ENCODE data around the gene TMEM150B. TPM values are rescaled to one million over a fixed set of nuclear protein-coding genes. Genes with fewer than 3 reads are reported as not detected.

TMEM150B gene
- total RNA-seq, 1 donor from 2014 or later = 0.47 TPM

GRCh38 chr19:55276720-55277430, 48.3 kb downstream of the TMEM150B start:
- DNase-seq = no peak

- DNase-seq = no peak
Measured at GRCh38 chr19:55275851-55276719, 49.1 kb downstream of the TMEM150B start.

- DNase-seq = no peak
Measured at GRCh38 chr19:55273978-55274707, 51.0 kb downstream of the TMEM150B start.

- DNase-seq = no peak
Measured at GRCh38 chr19:55272142-55272541, 53.0 kb downstream of the TMEM150B start.

GRCh38 chr19:55270172-55270942, 54.8 kb downstream of the TMEM150B start:
- no peak for DNase-seq

GRCh38 chr19:55269299-55269698, 55.8 kb downstream of the TMEM150B start:
- no peak for DNase-seq

- DNase-seq = no peak
Measured at GRCh38 chr19:55266840-55267239, 58.3 kb downstream of the TMEM150B start.

GRCh38 chr19:55266404-55266803, 58.7 kb downstream of the TMEM150B start:
- no peak for DNase-seq

- DNase-seq = no peak
Measured at GRCh38 chr19:55265723-55266386, 59.3 kb downstream of the TMEM150B start.

- DNase-seq = no peak
Measured at GRCh38 chr19:55265173-55265572, 60.0 kb downstream of the TMEM150B start.

GRCh38 chr19:55264531-55264930, 60.6 kb downstream of the TMEM150B start:
- DNase-seq = no peak

Other genes with a start within 250 kb of the TMEM150B start
- 0.62 TPM for gene EPS8L1, start 249.5 kb downstream of the TMEM150B start, total RNA-seq
- gene PPP1R12C, start 207.7 kb downstream of the TMEM150B start, total RNA-seq = 20.7 TPM
- gene TNNT1, start 176.1 kb downstream of the TMEM150B start, total RNA-seq = not detected
- not detected for gene TNNI3, start 167.6 kb downstream of the TMEM150B start, total RNA-seq
- gene DNAAF3, start 158.7 kb downstream of the TMEM150B start, total RNA-seq = 0.31 TPM
- gene SYT5, start 145.1 kb downstream of the TMEM150B start, total RNA-seq = 36.8 TPM
- 0.47 TPM for gene PTPRH, start 115.8 kb downstream of the TMEM150B start, total RNA-seq
- gene TMEM86B, start 96.6 kb downstream of the TMEM150B start, total RNA-seq = 0.78 TPM
- 11.4 TPM for gene PPP6R1, start 66.3 kb downstream of the TMEM150B start, total RNA-seq
- 23.4 TPM for gene HSPBP1, start 45.2 kb downstream of the TMEM150B start, total RNA-seq
- gene BRSK1, start 41.3 kb downstream of the TMEM150B start, total RNA-seq = 67.1 TPM
- 6.9 TPM for gene KMT5C, start 14.5 kb upstream of the TMEM150B start, total RNA-seq
- gene COX6B2, start 29.4 kb upstream of the TMEM150B start, total RNA-seq = not detected
- not detected for gene GARIN5B, start 37.9 kb upstream of the TMEM150B start, total RNA-seq
- gene IL11, start 45.1 kb upstream of the TMEM150B start, total RNA-seq = 0.16 TPM
- gene TMEM190, start 51.5 kb upstream of the TMEM150B start, total RNA-seq = not detected
- gene TMEM238, start 59.0 kb upstream of the TMEM150B start, total RNA-seq = not detected
- 112 TPM for gene RPL28, start 60.6 kb upstream of the TMEM150B start, total RNA-seq
- gene UBE2S, start 82.4 kb upstream of the TMEM150B start, total RNA-seq = 35.9 TPM
- 4.2 TPM for gene SHISA7, start 118.0 kb upstream of the TMEM150B start, total RNA-seq
- 13.7 TPM for gene ISOC2, start 136.3 kb upstream of the TMEM150B start, total RNA-seq
- not detected for gene C19orf85, start 139.4 kb upstream of the TMEM150B start, total RNA-seq
- 0.78 TPM for gene ZNF628, start 151.3 kb upstream of the TMEM150B start, total RNA-seq
- gene NAT14, start 159.8 kb upstream of the TMEM150B start, total RNA-seq = 15.0 TPM
- gene SSC5D, start 163.1 kb upstream of the TMEM150B start, total RNA-seq = 0.31 TPM
- not detected for gene SBK2, start 211.8 kb upstream of the TMEM150B start, total RNA-seq
- gene SBK3, start 220.2 kb upstream of the TMEM150B start, total RNA-seq = 0.31 TPM